ENCODE measurements around the gene LHX3.

Gene LHX3

DNA sequence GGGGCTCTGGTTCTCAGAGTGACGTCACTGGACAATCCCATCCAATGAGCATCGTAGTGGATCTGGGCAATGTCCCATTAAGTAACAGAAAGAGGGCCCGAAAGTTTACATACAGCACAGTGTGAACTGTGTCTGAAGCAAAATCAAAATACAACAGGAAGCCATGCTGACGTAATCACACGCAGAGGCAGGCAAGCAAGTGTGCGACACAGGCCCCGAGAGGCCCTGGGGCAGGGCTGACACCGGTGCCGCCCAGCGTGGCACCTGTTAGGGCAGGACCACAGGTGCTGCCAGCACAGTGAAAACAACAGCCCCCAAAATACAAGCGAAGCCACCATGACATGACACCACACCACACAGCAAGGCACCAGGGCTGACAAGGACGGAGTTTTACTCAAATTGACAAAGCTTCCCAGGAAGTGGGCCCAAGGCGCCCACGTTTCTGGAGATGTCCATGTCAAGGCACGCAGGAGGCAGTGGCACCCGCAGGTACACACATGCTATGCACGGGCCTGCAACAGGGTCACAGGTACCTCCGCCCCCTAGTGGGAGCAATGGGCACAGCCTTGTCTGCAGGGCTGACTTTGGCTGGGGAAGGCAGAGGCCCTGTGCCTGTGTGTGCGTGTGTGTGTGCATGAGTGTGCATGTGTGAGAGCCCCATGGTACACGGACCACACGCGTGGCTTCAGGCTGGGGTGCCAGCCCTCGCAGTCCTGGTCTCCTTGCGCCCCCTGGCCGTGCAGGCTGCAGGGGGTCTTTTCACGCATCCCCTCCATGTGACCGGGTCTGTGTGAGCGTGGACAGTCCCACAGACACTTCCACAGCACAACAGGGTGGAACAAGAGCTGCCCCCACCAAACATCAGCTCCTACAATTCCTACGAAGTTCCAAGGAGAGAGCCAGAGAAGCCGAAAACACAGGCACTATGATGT is 21.1 kb upstream of the LHX3 start (continued):
- TF ChIP-seq ZSCAN5A (tag by site-specific recombination; IDR thresholded peaks at IDR 0.05), result no peak
- TF ChIP-seq ZNF701 (tag by site-specific recombination; IDR thresholded peaks at IDR 0.05), result no peak
- TF ChIP-seq ZNF776 (tag by site-specific recombination; IDR thresholded peaks at IDR 0.05; ENCODE audit: borderline replicate concordance), result no peak
- no peak for TF ChIP-seq GFI1B (tag by site-specific recombination; IDR thresholded peaks at IDR 0.05)
- TF ChIP-seq YY1 (tag by site-specific recombination; IDR thresholded peaks at IDR 0.05), result no peak
- TF ChIP-seq, protein P1, sequence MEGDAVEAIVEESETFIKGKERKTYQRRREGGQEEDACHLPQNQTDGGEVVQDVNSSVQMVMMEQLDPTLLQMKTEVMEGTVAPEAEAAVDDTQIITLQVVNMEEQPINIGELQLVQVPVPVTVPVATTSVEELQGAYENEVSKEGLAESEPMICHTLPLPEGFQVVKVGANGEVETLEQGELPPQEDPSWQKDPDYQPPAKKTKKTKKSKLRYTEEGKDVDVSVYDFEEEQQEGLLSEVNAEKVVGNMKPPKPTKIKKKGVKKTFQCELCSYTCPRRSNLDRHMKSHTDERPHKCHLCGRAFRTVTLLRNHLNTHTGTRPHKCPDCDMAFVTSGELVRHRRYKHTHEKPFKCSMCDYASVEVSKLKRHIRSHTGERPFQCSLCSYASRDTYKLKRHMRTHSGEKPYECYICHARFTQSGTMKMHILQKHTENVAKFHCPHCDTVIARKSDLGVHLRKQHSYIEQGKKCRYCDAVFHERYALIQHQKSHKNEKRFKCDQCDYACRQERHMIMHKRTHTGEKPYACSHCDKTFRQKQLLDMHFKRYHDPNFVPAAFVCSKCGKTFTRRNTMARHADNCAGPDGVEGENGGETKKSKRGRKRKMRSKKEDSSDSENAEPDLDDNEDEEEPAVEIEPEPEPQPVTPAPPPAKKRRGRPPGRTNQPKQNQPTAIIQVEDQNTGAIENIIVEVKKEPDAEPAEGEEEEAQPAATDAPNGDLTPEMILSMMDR (tag by site-specific recombination; IDR thresholded peaks at IDR 0.05), result peak; percentile 96
- TF ChIP-seq ZNF777 (tag by site-specific recombination; IDR thresholded peaks at IDR 0.05; ENCODE audit: borderline replicate concordance), result no peak
- no peak for TF ChIP-seq ZNF280D (tag by site-specific recombination; IDR thresholded peaks at IDR 0.05)
- TF ChIP-seq HOXA7 (CRISPR knock-in tag; IDR thresholded peaks at IDR 0.05; ENCODE audit: borderline replicate concordance), result no peak
- TF ChIP-seq ZNF423 (tag by site-specific recombination; IDR thresholded peaks at IDR 0.05), result no peak
- peak; percentile 98 for TF ChIP-seq SCRT1 (tag by site-specific recombination; IDR thresholded peaks at IDR 0.05; ENCODE audit: borderline replicate concordance)
- no peak for TF ChIP-seq ZNF362 (tag by site-specific recombination; IDR thresholded peaks at IDR 0.05)
- no peak for TF ChIP-seq ZNF626 (tag by site-specific recombination; IDR thresholded peaks at IDR 0.05)
- TF ChIP-seq ZNF658 (tag by site-specific recombination; IDR thresholded peaks at IDR 0.05), result no peak
- TF ChIP-seq, protein P2, sequence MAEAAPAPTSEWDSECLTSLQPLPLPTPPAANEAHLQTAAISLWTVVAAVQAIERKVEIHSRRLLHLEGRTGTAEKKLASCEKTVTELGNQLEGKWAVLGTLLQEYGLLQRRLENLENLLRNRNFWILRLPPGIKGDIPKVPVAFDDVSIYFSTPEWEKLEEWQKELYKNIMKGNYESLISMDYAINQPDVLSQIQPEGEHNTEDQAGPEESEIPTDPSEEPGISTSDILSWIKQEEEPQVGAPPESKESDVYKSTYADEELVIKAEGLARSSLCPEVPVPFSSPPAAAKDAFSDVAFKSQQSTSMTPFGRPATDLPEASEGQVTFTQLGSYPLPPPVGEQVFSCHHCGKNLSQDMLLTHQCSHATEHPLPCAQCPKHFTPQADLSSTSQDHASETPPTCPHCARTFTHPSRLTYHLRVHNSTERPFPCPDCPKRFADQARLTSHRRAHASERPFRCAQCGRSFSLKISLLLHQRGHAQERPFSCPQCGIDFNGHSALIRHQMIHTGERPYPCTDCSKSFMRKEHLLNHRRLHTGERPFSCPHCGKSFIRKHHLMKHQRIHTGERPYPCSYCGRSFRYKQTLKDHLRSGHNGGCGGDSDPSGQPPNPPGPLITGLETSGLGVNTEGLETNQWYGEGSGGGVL (tag by site-specific recombination; IDR thresholded peaks at IDR 0.05), result no peak
- no peak for TF ChIP-seq ZBTB21 (tag by site-specific recombination; IDR thresholded peaks at IDR 0.05)
- no peak for TF ChIP-seq ZNF580 (tag by site-specific recombination; IDR thresholded peaks at IDR 0.05)
- TF ChIP-seq ZNF837 (tag by site-specific recombination; IDR thresholded peaks at IDR 0.05), result no peak
- no peak for TF ChIP-seq ZNF473 (tag by site-specific recombination; IDR thresholded peaks at IDR 0.05)
- TF ChIP-seq IKZF3 (tag by site-specific recombination; IDR thresholded peaks at IDR 0.05), result no peak
- TF ChIP-seq HOXC10 (CRISPR knock-in tag; IDR thresholded peaks at IDR 0.05), result no peak
- TF ChIP-seq, protein P3, sequence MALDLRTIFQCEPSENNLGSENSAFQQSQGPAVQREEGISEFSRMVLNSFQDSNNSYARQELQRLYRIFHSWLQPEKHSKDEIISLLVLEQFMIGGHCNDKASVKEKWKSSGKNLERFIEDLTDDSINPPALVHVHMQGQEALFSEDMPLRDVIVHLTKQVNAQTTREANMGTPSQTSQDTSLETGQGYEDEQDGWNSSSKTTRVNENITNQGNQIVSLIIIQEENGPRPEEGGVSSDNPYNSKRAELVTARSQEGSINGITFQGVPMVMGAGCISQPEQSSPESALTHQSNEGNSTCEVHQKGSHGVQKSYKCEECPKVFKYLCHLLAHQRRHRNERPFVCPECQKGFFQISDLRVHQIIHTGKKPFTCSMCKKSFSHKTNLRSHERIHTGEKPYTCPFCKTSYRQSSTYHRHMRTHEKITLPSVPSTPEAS (tag by site-specific recombination; IDR thresholded peaks at IDR 0.05), result peak; percentile 91
- peak; percentile 47 for TF ChIP-seq GLIS1 (tag by site-specific recombination; IDR thresholded peaks at IDR 0.05)
- TF ChIP-seq ZBTB48 (tag by site-specific recombination; IDR thresholded peaks at IDR 0.05), result no peak
- no peak for TF ChIP-seq ZNF416 (tag by site-specific recombination; IDR thresholded peaks at IDR 0.05)
- TF ChIP-seq, protein P4, sequence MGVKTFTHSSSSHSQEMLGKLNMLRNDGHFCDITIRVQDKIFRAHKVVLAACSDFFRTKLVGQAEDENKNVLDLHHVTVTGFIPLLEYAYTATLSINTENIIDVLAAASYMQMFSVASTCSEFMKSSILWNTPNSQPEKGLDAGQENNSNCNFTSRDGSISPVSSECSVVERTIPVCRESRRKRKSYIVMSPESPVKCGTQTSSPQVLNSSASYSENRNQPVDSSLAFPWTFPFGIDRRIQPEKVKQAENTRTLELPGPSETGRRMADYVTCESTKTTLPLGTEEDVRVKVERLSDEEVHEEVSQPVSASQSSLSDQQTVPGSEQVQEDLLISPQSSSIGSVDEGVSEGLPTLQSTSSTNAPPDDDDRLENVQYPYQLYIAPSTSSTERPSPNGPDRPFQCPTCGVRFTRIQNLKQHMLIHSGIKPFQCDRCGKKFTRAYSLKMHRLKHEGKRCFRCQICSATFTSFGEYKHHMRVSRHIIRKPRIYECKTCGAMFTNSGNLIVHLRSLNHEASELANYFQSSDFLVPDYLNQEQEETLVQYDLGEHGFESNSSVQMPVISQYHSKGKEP (tag by site-specific recombination; IDR thresholded peaks at IDR 0.05), result no peak
- TF ChIP-seq GLI4 (tag by site-specific recombination; IDR thresholded peaks at IDR 0.05), result no peak
